AG04450 (cell line): Measurements from ENCODE around the gene ATP8A2. TPM values are rescaled to one million over a fixed set of nuclear protein-coding genes. Genes with fewer than 3 reads are reported as not detected.

ENCODE experiments used
- CTCF ChIA-PET: fragments of 300-600, 350-600 bp; formaldehyde crosslinking; extraction: SDS; loops from one replicate; lab custom pipeline; 2022; ENCODE audit warnings: antibody characterized with exemption, inconsistent platforms; lab: Charles Lee
- POLR2A ChIA-PET: fragments of 350-600 bp; formaldehyde crosslinking; extraction: SDS; loops from one replicate; lab custom pipeline; 2021; ENCODE audit warnings: antibody characterized with exemption, inconsistent platforms; lab: Yijun Ruan, JAX
- DNase-seq: peaks from one replicate; pipeline ENCODE4 v3.0.0-alpha.2; 2011; ENCODE audit warnings: low read depth, low spot score
- H3K27ac ChIP-seq: one replicate; pipeline ENCODE4 v1.5.1; 2012; ENCODE audit warnings: low read depth, low read length, control low read depth
- H3K27me3 ChIP-seq: one replicate; pipeline ENCODE4 v1.6.0; 2012; ENCODE audit warnings: low read length; ENCODE audit not compliant: control insufficient read depth, insufficient read depth
- H3K4me3 ChIP-seq: 2 replicates; pipeline ENCODE4 v1.5.1; 2011; ENCODE audit warnings: mild to moderate bottlenecking, low read depth, low read length, control low read depth
- H3K9me3 ChIP-seq: 2 replicates; pipeline ENCODE4 v1.5.1; 2012; ENCODE audit warnings: low read length; ENCODE audit not compliant: control insufficient read depth, insufficient read depth
- polyA plus RNA-seq: library from polyadenylated mRNA; depleted of rRNA; stranded (reverse); fragments of >200 nt; gene quantifications from 2 replicates; pipeline ENCODE4 v1.2.3, GENCODE V29; 2011
- TF ChIP-seq, protein P1 (sequence below): IDR thresholded peaks from 2 replicates; pipeline ENCODE4 v1.5.1; 2011; ENCODE audit warnings: low read depth, low read length, control low read depth, inconsistent platforms

Gene ATP8A2
- polyA plus RNA-seq, 1 experiment: 0.19 TPM

DNA sequence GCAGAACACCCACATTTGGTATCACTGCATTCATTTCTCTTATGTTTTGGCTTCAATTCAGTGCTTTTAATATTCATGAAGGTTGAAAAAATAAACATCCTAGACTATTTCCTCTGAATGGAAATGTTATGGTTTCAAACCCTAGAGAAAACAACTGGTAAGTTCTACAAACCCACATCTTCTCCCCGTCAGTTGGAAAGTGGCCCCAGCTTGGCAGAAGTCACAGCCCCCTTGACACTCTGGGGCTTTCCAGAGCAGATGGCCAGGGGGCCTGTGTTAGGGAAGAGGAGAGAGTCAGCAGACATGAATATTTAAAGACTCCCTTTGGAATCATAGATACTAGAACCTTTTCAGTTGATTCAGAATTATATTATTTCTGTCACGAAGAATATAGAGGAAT, 556.2 kb downstream of the ATP8A2 start:
- ChIA-PET CTCF (no interaction called here), POLR2A (no interaction called here)
- Histone ChIP-seq H3K4me3 (no peak overlapping the region), H3K27me3 (no peaks in the 10 kb centered on the region), H3K27ac (no peak overlapping the region), H3K9me3 (peaks cover 5% of the 10 kb centered on the region; the same call in 1 of the 2 replicates)
- TF ChIP-seq, protein P1, sequence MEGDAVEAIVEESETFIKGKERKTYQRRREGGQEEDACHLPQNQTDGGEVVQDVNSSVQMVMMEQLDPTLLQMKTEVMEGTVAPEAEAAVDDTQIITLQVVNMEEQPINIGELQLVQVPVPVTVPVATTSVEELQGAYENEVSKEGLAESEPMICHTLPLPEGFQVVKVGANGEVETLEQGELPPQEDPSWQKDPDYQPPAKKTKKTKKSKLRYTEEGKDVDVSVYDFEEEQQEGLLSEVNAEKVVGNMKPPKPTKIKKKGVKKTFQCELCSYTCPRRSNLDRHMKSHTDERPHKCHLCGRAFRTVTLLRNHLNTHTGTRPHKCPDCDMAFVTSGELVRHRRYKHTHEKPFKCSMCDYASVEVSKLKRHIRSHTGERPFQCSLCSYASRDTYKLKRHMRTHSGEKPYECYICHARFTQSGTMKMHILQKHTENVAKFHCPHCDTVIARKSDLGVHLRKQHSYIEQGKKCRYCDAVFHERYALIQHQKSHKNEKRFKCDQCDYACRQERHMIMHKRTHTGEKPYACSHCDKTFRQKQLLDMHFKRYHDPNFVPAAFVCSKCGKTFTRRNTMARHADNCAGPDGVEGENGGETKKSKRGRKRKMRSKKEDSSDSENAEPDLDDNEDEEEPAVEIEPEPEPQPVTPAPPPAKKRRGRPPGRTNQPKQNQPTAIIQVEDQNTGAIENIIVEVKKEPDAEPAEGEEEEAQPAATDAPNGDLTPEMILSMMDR: no peak
- no peak for DNase-seq

DNA sequence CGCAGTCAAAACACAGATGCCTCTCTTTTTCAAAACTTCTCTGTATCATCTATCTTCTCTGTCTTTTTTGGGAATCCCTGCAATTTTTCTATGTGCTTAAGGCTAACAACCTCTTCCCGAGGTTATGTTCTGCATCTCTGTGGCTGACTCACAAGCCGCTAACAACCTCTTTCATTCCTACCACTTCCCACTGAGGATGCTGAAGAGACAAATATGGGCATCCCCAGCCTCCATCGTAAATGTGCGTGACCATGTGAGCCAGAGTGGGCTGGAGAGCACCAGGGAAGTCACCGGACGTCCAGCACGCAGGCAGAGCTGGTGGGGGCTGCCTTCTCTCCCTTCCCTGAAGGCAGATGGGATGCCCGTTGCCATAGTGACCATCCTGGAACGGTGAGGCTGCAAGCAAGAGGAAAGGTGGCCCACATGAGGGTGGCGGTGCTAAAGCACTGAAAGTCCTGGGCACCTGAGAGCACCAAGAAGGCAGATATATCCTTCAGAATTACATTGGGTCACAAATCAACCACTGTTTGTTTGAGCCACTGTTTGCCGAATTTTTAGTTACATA, 557.2 kb downstream of the ATP8A2 start:
- no peak for DNase-seq
- ChIA-PET POLR2A (no interaction called here), CTCF (no interaction called here)
- Histone ChIP-seq H3K9me3 (peaks cover 5% of the 10 kb centered on the region; the same call in 1 of the 2 replicates), H3K4me3 (no peak overlapping the region), H3K27ac (no peak overlapping the region), H3K27me3 (no peaks in the 10 kb centered on the region)
- TF ChIP-seq, protein P1: no peak

DNA sequence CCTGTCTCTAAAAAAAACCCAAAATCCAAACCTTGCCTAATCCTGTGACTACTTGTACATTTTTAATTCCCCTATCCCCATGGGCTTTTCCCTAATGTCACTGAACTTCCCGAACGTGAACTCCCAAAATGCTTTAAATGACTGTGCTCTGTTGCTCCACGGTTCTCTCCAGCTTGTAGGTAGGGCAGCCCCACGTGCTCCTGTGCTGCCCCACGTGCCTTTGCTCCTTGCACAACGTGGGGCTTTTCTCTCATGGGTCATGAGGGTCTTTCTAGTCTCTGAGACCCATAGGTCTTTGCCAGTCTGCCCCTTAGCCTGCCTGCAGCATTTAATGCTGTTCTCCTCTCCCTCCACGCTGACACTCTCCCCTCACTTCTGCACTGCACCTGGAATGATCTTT, 558.0 kb downstream of the ATP8A2 start:
- no peak for DNase-seq
- ChIA-PET CTCF (no interaction called here), POLR2A (no interaction called here)
- H3K27ac ChIP-seq: no peak overlapping the region
- no peak overlapping the region for H3K4me3 ChIP-seq
- TF ChIP-seq, protein P1: no peak
- H3K27me3 ChIP-seq: no peaks in the 10 kb centered on the region
- H3K9me3 ChIP-seq: peaks cover 5% of the 10 kb centered on the region; the same call in 1 of the 2 replicates

DNA sequence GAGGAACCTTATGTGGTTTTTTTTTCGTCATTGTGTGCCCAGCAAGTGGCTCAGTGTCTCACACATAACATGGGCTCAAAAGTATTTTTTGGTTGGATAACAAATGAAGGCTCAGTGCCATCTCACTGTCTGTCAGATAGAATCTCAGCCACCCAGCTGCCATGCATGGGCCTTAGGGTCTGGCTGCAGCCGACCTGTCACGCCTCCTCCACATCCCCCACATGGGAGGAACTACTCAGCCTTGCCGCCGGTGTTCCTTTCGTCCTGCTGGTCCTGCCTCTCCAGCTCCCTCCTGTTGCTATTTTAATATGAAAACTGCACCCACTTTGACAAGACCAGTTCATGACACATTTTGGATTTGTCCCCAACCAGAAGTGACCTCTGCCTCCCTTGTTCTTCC, 558.9 kb downstream of the ATP8A2 start:
- TF ChIP-seq, protein P1: no peak
- no peak for DNase-seq
- CTCF ChIA-PET: interaction anchor here (0.5 kb wide), 1 partner anchor 356 kb away, joined by 3 read pairs; no protein-coding TSS in a partner anchor
- Histone ChIP-seq H3K9me3 (peaks cover 5% of the 10 kb centered on the region; the same call in 1 of the 2 replicates), H3K4me3 (no peak overlapping the region), H3K27me3 (no peaks in the 10 kb centered on the region), H3K27ac (no peak overlapping the region)
- POLR2A ChIA-PET: no interaction called here

DNA sequence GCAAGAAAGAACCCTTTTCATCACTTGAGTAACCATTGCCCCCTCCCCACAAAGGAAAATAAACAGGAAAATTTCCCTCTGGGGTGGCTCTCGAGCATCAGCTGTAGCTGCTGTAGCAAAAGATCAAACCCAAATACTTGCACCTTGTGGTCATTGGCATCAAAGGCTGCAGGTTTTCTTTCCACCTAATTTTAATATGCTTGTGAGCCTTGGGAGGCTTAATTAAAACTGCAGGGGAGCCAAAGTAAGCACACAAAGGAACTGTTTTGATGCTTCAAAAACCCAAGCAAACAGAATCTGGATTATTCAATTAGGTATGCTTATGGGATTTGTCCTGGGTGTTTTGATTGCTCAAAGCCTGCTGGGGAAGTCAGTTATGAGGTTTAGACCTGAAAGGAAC, 560.6 kb downstream of the ATP8A2 start:
- peaks cover 5% of the 10 kb centered on the region; the same call in 1 of the 2 replicates for H3K9me3 ChIP-seq
- TF ChIP-seq, protein P1: no peak
- H3K27ac ChIP-seq: no peak overlapping the region
- no peak for DNase-seq
- ChIA-PET CTCF (no interaction called here), POLR2A (no interaction called here)
- no peaks in the 10 kb centered on the region for H3K27me3 ChIP-seq
- no peak overlapping the region for H3K4me3 ChIP-seq
